ENCODE measurements around the gene TGOLN2.

TGOLN2 gene

GRCh38 chr2:85302121-85302520 is 25.7 kb downstream of the TGOLN2 start:
- no peaks in the 10 kb centered on the region for H3K9me3 ChIP-seq (ENCODE audit: low read length)
- H3K4me1 ChIP-seq (ENCODE audit: insufficient read depth, low read length) = no peaks in the 10 kb centered on the region
- no peaks in the 10 kb centered on the region for H3K27me3 ChIP-seq (ENCODE audit: control insufficient read depth in 1 of 2, insufficient read depth in 2 of 2, low read length in 2 of 2)
- no peak overlapping the region for H3K9ac ChIP-seq (ENCODE audit: low read length)
- no peak overlapping the region for H3K27ac ChIP-seq (ENCODE audit: low read depth, low read length)
- no peak overlapping the region for H3K4me3 ChIP-seq (ENCODE audit: low read depth in 1 of 2, low read length in 2 of 2)
- peaks cover 37% of the 10 kb centered on the region for H3K36me3 ChIP-seq (ENCODE audit: insufficient read depth, low read length)

GRCh38 chr2:85291425-85292023 is 36.3 kb downstream of the TGOLN2 start:
- Histone ChIP-seq H3K9me3 (ENCODE audit: low read length) (no peaks in the 10 kb centered on the region), H3K4me3 (ENCODE audit: low read depth in 1 of 2, low read length in 2 of 2) (no peak overlapping the region), H3K27me3 (ENCODE audit: control insufficient read depth in 1 of 2, insufficient read depth in 2 of 2, low read length in 2 of 2) (no peaks in the 10 kb centered on the region), H3K9ac (ENCODE audit: low read length) (no peak overlapping the region), H3K4me1 (ENCODE audit: insufficient read depth, low read length) (no peaks in the 10 kb centered on the region), H3K36me3 (ENCODE audit: insufficient read depth, low read length) (no peaks in the 10 kb centered on the region), H3K27ac (ENCODE audit: low read depth, low read length) (no peak overlapping the region)

GRCh38 chr2:85288244-85288725 is 39.5 kb downstream of the TGOLN2 start:
- peaks cover 3% of the 10 kb centered on the region for H3K36me3 ChIP-seq (ENCODE audit: insufficient read depth, low read length)
- H3K9ac ChIP-seq (ENCODE audit: low read length) = no peak overlapping the region
- no peak overlapping the region for H3K4me3 ChIP-seq (ENCODE audit: low read depth in 1 of 2, low read length in 2 of 2)
- no peak overlapping the region for H3K27ac ChIP-seq (ENCODE audit: low read depth, low read length)
- H3K27me3 ChIP-seq (ENCODE audit: control insufficient read depth in 1 of 2, insufficient read depth in 2 of 2, low read length in 2 of 2) = no peaks in the 10 kb centered on the region
- no peaks in the 10 kb centered on the region for H3K9me3 ChIP-seq (ENCODE audit: low read length)
- peaks cover 3% of the 10 kb centered on the region for H3K4me1 ChIP-seq (ENCODE audit: insufficient read depth, low read length)

- Histone ChIP-seq H3K27ac (ENCODE audit: low read depth, low read length) (no peak overlapping the region), H3K9ac (ENCODE audit: low read length) (no peak overlapping the region), H3K36me3 (ENCODE audit: insufficient read depth, low read length) (peaks cover 3% of the 10 kb centered on the region), H3K9me3 (ENCODE audit: low read length) (no peaks in the 10 kb centered on the region), H3K27me3 (ENCODE audit: control insufficient read depth in 1 of 2, insufficient read depth in 2 of 2, low read length in 2 of 2) (no peaks in the 10 kb centered on the region), H3K4me1 (ENCODE audit: insufficient read depth, low read length) (peaks cover 3% of the 10 kb centered on the region), H3K4me3 (ENCODE audit: low read depth in 1 of 2, low read length in 2 of 2) (no peak overlapping the region)
Observed at GRCh38 chr2:85287721-85288120, 40.1 kb downstream of the TGOLN2 start.

GRCh38 chr2:85286918-85287317 is 40.9 kb downstream of the TGOLN2 start:
- Histone ChIP-seq H3K4me1 (ENCODE audit: insufficient read depth, low read length) (peaks cover 7% of the 10 kb centered on the region), H3K9me3 (ENCODE audit: low read length) (no peaks in the 10 kb centered on the region), H3K36me3 (ENCODE audit: insufficient read depth, low read length) (peaks cover 3% of the 10 kb centered on the region), H3K4me3 (ENCODE audit: low read depth in 1 of 2, low read length in 2 of 2) (no peak overlapping the region), H3K9ac (ENCODE audit: low read length) (no peak overlapping the region), H3K27me3 (ENCODE audit: control insufficient read depth in 1 of 2, insufficient read depth in 2 of 2, low read length in 2 of 2) (no peaks in the 10 kb centered on the region), H3K27ac (ENCODE audit: low read depth, low read length) (no peak overlapping the region)

GRCh38 chr2:85283641-85284040 is 44.1 kb downstream of the TGOLN2 start:
- Histone ChIP-seq H3K4me1 (ENCODE audit: insufficient read depth, low read length) (peaks cover 11% of the 10 kb centered on the region), H3K4me3 (ENCODE audit: low read depth in 1 of 2, low read length in 2 of 2) (no peak overlapping the region), H3K9ac (ENCODE audit: low read length) (no peak overlapping the region), H3K36me3 (ENCODE audit: insufficient read depth, low read length) (peaks cover 3% of the 10 kb centered on the region), H3K27me3 (ENCODE audit: control insufficient read depth in 1 of 2, insufficient read depth in 2 of 2, low read length in 2 of 2) (no peaks in the 10 kb centered on the region), H3K9me3 (ENCODE audit: low read length) (no peaks in the 10 kb centered on the region), H3K27ac (ENCODE audit: low read depth, low read length) (no peak overlapping the region)

GRCh38 chr2:85282914-85283313 is 44.9 kb downstream of the TGOLN2 start:
- no peak overlapping the region for H3K4me3 ChIP-seq (ENCODE audit: low read depth in 1 of 2, low read length in 2 of 2)
- peaks cover 3% of the 10 kb centered on the region for H3K36me3 ChIP-seq (ENCODE audit: insufficient read depth, low read length)
- H3K9me3 ChIP-seq (ENCODE audit: low read length) = no peaks in the 10 kb centered on the region
- H3K27me3 ChIP-seq (ENCODE audit: control insufficient read depth in 1 of 2, insufficient read depth in 2 of 2, low read length in 2 of 2) = no peaks in the 10 kb centered on the region
- peaks cover 18% of the 10 kb centered on the region for H3K4me1 ChIP-seq (ENCODE audit: insufficient read depth, low read length)
- no peak overlapping the region for H3K9ac ChIP-seq (ENCODE audit: low read length)
- no peak overlapping the region for H3K27ac ChIP-seq (ENCODE audit: low read depth, low read length)

- Histone ChIP-seq H3K9ac (ENCODE audit: low read length) (no peak overlapping the region), H3K36me3 (ENCODE audit: insufficient read depth, low read length) (peaks cover 3% of the 10 kb centered on the region), H3K9me3 (ENCODE audit: low read length) (no peaks in the 10 kb centered on the region), H3K4me1 (ENCODE audit: insufficient read depth, low read length) (peaks cover 25% of the 10 kb centered on the region), H3K27ac (ENCODE audit: low read depth, low read length) (no peak overlapping the region), H3K27me3 (ENCODE audit: control insufficient read depth in 1 of 2, insufficient read depth in 2 of 2, low read length in 2 of 2) (no peaks in the 10 kb centered on the region), H3K4me3 (ENCODE audit: low read depth in 1 of 2, low read length in 2 of 2) (no peak overlapping the region)
Observed at GRCh38 chr2:85281553-85281952, 46.2 kb downstream of the TGOLN2 start.

- Histone ChIP-seq H3K9ac (ENCODE audit: low read length) (no peak overlapping the region), H3K4me3 (ENCODE audit: low read depth in 1 of 2, low read length in 2 of 2) (peak overlapping the region in 1 of 2 donors; percentile 23), H3K4me1 (ENCODE audit: insufficient read depth, low read length) (peaks cover 35% of the 10 kb centered on the region), H3K27ac (ENCODE audit: low read depth, low read length) (peak overlapping the region; percentile 12), H3K9me3 (ENCODE audit: low read length) (no peaks in the 10 kb centered on the region), H3K27me3 (ENCODE audit: control insufficient read depth in 1 of 2, insufficient read depth in 2 of 2, low read length in 2 of 2) (no peaks in the 10 kb centered on the region), H3K36me3 (ENCODE audit: insufficient read depth, low read length) (no peaks in the 10 kb centered on the region)
Observed at GRCh38 chr2:85278361-85278760, 49.4 kb downstream of the TGOLN2 start.

GRCh38 chr2:85277416-85278158 is 50.2 kb downstream of the TGOLN2 start:
- Histone ChIP-seq H3K4me3 (ENCODE audit: low read depth in 1 of 2, low read length in 2 of 2) (peak overlapping the region; percentile 17 to 23), H3K36me3 (ENCODE audit: insufficient read depth, low read length) (no peaks in the 10 kb centered on the region), H3K9me3 (ENCODE audit: low read length) (no peaks in the 10 kb centered on the region), H3K27me3 (ENCODE audit: control insufficient read depth in 1 of 2, insufficient read depth in 2 of 2, low read length in 2 of 2) (no peaks in the 10 kb centered on the region), H3K4me1 (ENCODE audit: insufficient read depth, low read length) (peaks cover 35% of the 10 kb centered on the region), H3K9ac (ENCODE audit: low read length) (no peak overlapping the region), H3K27ac (ENCODE audit: low read depth, low read length) (peak overlapping the region; percentile 12)

- H3K4me1 ChIP-seq (ENCODE audit: insufficient read depth, low read length) = peaks cover 31% of the 10 kb centered on the region
- peak overlapping the region; percentile 35 for H3K27ac ChIP-seq (ENCODE audit: low read depth, low read length)
- H3K4me3 ChIP-seq (ENCODE audit: low read depth in 1 of 2, low read length in 2 of 2) = peak overlapping the region in 1 of 2 donors; percentile 17
- no peak overlapping the region for H3K9ac ChIP-seq (ENCODE audit: low read length)
- no peaks in the 10 kb centered on the region for H3K9me3 ChIP-seq (ENCODE audit: low read length)
- no peaks in the 10 kb centered on the region for H3K27me3 ChIP-seq (ENCODE audit: control insufficient read depth in 1 of 2, insufficient read depth in 2 of 2, low read length in 2 of 2)
- H3K36me3 ChIP-seq (ENCODE audit: insufficient read depth, low read length) = no peaks in the 10 kb centered on the region
Observed at GRCh38 chr2:85276571-85277118, 51.1 kb downstream of the TGOLN2 start.
